H1 (cell line): ENCODE data around the gene HLA-DRB1. TPM values are rescaled to one million over a fixed set of nuclear protein-coding genes. Genes with fewer than 3 reads are reported as not detected.

Source experiments
- CTCF ChIA-PET: fragments of 300-600 bp; sonication (Branson Sonifier 250); formaldehyde crosslinking; loops from one replicate; lab custom pipeline; 2021; ENCODE audit not compliant: partially characterized antibody; lab: Charles Lee
- POLR2A ChIA-PET: fragments of 300-600 bp; sonication (Branson Sonifier 250); formaldehyde crosslinking; loops from one replicate; lab custom pipeline; 2021; ENCODE audit warnings: inconsistent platforms; ENCODE audit not compliant: partially characterized antibody; lab: Charles Lee
- DNase-seq, 2 experiments: peaks; one replicate each; pipeline versions ENCODE4 v3.0.0 to v3.0.0-alpha.2; 2010 to 2022; ENCODE audit warnings: low spot score in 2 of 2, low read depth in 1 of 2, mixed read lengths in 1 of 2
- FAIRE-seq: peaks from 2 replicates; lab custom pipeline; 2011; peaks lifted over from hg19 to GRCh38; lab: Jason Lieb, UNC
- H2AFZ ChIP-seq: 2 replicates; pipeline ENCODE4 v1.8.1; 2012; ENCODE audit warnings: low read length, inconsistent platforms
- H2AK5ac ChIP-seq: 2 replicates; pipeline ENCODE4 v1.6.1; 2013; ENCODE audit warnings: low read depth, low read length
- H2BK120ac ChIP-seq: replicated peaks from 2 replicates; pipeline ENCODE3; 2013; ENCODE audit warnings: low read depth, low read length, inconsistent platforms
- H2BK12ac ChIP-seq: 2 replicates; pipeline ENCODE4 v1.6.1; 2013; ENCODE audit warnings: low read depth, low read length
- H2BK15ac ChIP-seq: 2 replicates; pipeline ENCODE4 v1.6.1; 2013; ENCODE audit warnings: low read length
- H2BK20ac ChIP-seq: 2 replicates; pipeline ENCODE4 v1.6.1; 2013; ENCODE audit warnings: low read length
- H2BK5ac ChIP-seq: 2 replicates; pipeline ENCODE4 v1.6.1; 2013; ENCODE audit warnings: low read depth, low read length
- H3K14ac ChIP-seq: 2 replicates; pipeline ENCODE4 v1.6.1; 2013; ENCODE audit warnings: inconsistent platforms; ENCODE audit not compliant: insufficient read length
- H3K18ac ChIP-seq: 2 replicates; pipeline ENCODE4 v1.6.1; 2013; ENCODE audit warnings: low read length; ENCODE audit errors: extremely low read depth
- H3K23ac ChIP-seq: 2 replicates; pipeline ENCODE4 v1.6.1; 2013; ENCODE audit warnings: inconsistent platforms; ENCODE audit not compliant: insufficient read length
- H3K23me2 ChIP-seq: 2 replicates; pipeline ENCODE4 v1.6.1; 2013; ENCODE audit warnings: low read depth, low read length
- H3K27ac ChIP-seq: 2 replicates; pipeline ENCODE4 v1.6.1; 2011; ENCODE audit warnings: low read depth, low read length, inconsistent platforms
- H3K27me3 ChIP-seq, 4 experiments: replicated peaks in 1 of 4; 1 replicate in 1 of 4; 2 replicates in 3 of 4; pipeline versions ENCODE4 v1.6.1 to v1.8.1; 2011 to 2013; ENCODE audit warnings: low read length in 3 of 4, mild to moderate bottlenecking in 3 of 4, inconsistent platforms in 2 of 4, mixed read lengths in 2 of 4, moderate library complexity in 1 of 4; ENCODE audit not compliant: control insufficient read depth in 3 of 4, insufficient read depth in 3 of 4; ENCODE audit errors: extremely low read depth in 1 of 4
- H3K36me3 ChIP-seq, 4 experiments: 2 replicates each; pipeline versions ENCODE4 v1.6.1 to v1.8.1; 2011 to 2013; ENCODE audit warnings: mild to moderate bottlenecking in 4 of 4, low read length in 3 of 4, moderate library complexity in 2 of 4, control low read depth in 1 of 4, inconsistent platforms in 1 of 4; ENCODE audit not compliant: insufficient read depth in 4 of 4, control insufficient read depth in 2 of 4
- H3K4ac ChIP-seq: replicated peaks from 2 replicates; pipeline ENCODE3; 2013; ENCODE audit warnings: low read length, low read depth, mixed read lengths, inconsistent platforms; ENCODE audit not compliant: insufficient read length
- H3K4me1 ChIP-seq, 4 experiments: replicated peaks in 1 of 4; 1 replicate in 1 of 4; 2 replicates in 3 of 4; pipeline versions ENCODE4 v1.6.1 to v1.8.1; 2011 to 2013; ENCODE audit warnings: low read length in 3 of 4, inconsistent platforms in 2 of 4, mixed read lengths in 1 of 4; ENCODE audit not compliant: insufficient read depth in 4 of 4, control insufficient read depth in 3 of 4
- H3K4me2 ChIP-seq, 2 experiments: 2 replicates each; pipeline versions ENCODE4 v1.6.1 to v1.8.1; 2011 to 2013; ENCODE audit warnings: low read depth in 2 of 2, low read length in 2 of 2, control low read depth in 1 of 2, inconsistent platforms in 1 of 2, mild to moderate bottlenecking in 1 of 2; ENCODE audit not compliant: insufficient read depth in 1 of 2
- H3K4me3 ChIP-seq, 4 experiments: fragments of 200-600, 300-600 bp in 1 of 4; sonication (generic), shearing (Covaris generic), sonication (Bioruptor Twin) in 1 of 4; 2 replicates each; pipeline versions ENCODE4 v1.5.1 to v1.8.1; 2011 to 2016; ENCODE audit warnings: low read length in 4 of 4, low read depth in 3 of 4, control low read depth in 2 of 4, inconsistent platforms in 2 of 4, mild to moderate bottlenecking in 2 of 4, mixed read lengths in 1 of 4, moderate library complexity in 1 of 4; ENCODE audit not compliant: insufficient read depth in 2 of 4; ENCODE audit errors: extremely low read depth in 1 of 4
- H3K56ac ChIP-seq: replicated peaks from 2 replicates; pipeline ENCODE3; 2013; ENCODE audit warnings: low read depth, mild to moderate bottlenecking, mixed read lengths, low read length, inconsistent platforms; ENCODE audit not compliant: insufficient read length
- H3K79me1 ChIP-seq: 2 replicates; pipeline ENCODE4 v1.6.1; 2013; ENCODE audit warnings: low read depth, low read length, control low read depth
- H3K79me2 ChIP-seq, 2 experiments: 2 replicates each; pipeline versions ENCODE4 v1.6.1 to v1.8.1; 2012 to 2013; ENCODE audit warnings: low read length in 2 of 2, mild to moderate bottlenecking in 2 of 2, inconsistent platforms in 1 of 2; ENCODE audit not compliant: insufficient read depth in 2 of 2, control insufficient read depth in 1 of 2
- H3K9ac ChIP-seq, 4 experiments: replicated peaks in 1 of 4; 1 replicate in 1 of 4; 2 replicates in 3 of 4; pipeline versions ENCODE4 v1.6.1 to v1.8.1; 2011 to 2013; ENCODE audit warnings: low read depth in 3 of 4, low read length in 3 of 4, control low read depth in 2 of 4, mild to moderate bottlenecking in 2 of 4, moderate library complexity in 2 of 4, inconsistent platforms in 1 of 4; ENCODE audit errors: extremely low read depth in 1 of 4
- H3K9me3 ChIP-seq, 2 experiments: 2 replicates each; pipeline versions ENCODE4 v1.6.1 to v1.8.1; 2012 to 2013; ENCODE audit warnings: mild to moderate bottlenecking in 2 of 2, moderate library complexity in 2 of 2, control low read depth in 1 of 2, inconsistent platforms in 1 of 2, low read depth in 1 of 2, low read length in 1 of 2, mixed read lengths in 1 of 2; ENCODE audit not compliant: insufficient read depth in 2 of 2
- H4K20me1 ChIP-seq, 2 experiments: replicated peaks in 1 of 2; 2 replicates each; pipeline versions ENCODE3 to v1.8.1; 2011 to 2013; ENCODE audit warnings: inconsistent platforms in 2 of 2, low read length in 2 of 2, mild to moderate bottlenecking in 1 of 2; ENCODE audit not compliant: insufficient read depth in 2 of 2, control insufficient read depth in 1 of 2
- H4K5ac ChIP-seq: 2 replicates; pipeline ENCODE4 v1.6.1; 2013; ENCODE audit warnings: low read length, low read depth, mixed read lengths, inconsistent platforms; ENCODE audit not compliant: insufficient read length
- H4K8ac ChIP-seq: 2 replicates; pipeline ENCODE4 v1.8.0; 2013; ENCODE audit warnings: mild to moderate bottlenecking, moderate library complexity, low read length, inconsistent platforms; ENCODE audit not compliant: insufficient read depth; ENCODE audit errors: extremely low read depth
- H4K91ac ChIP-seq: replicated peaks from 2 replicates; pipeline ENCODE3; 2013; ENCODE audit warnings: low read length, mixed read lengths, inconsistent platforms; ENCODE audit not compliant: insufficient read length
- ATF3 ChIP-seq: IDR thresholded peaks from 2 replicates; pipeline ENCODE4 v1.6.1; 2011; ENCODE audit warnings: low read depth, mild to moderate bottlenecking, low read length; ENCODE audit not compliant: insufficient read depth
- GABPA ChIP-seq: IDR thresholded peaks from 2 replicates; pipeline ENCODE4 v1.6.1; 2011; ENCODE audit warnings: mild to moderate bottlenecking, low read length, moderate library complexity, borderline replicate concordance; ENCODE audit not compliant: insufficient read depth
- JUN ChIP-seq: IDR thresholded peaks from 2 replicates; pipeline ENCODE4 v1.6.1; 2011; ENCODE audit warnings: low read depth, mild to moderate bottlenecking, improper control_type of control experiment, low read length
- KDM1A ChIP-seq: fragments of 200-600, 300-600 bp; sonication (generic); IDR thresholded peaks from 2 replicates; pipeline ENCODE4 v1.7.1; 2016; ENCODE audit warnings: mild to moderate bottlenecking, low read length, borderline replicate concordance
- RAD21 ChIP-seq, 2 experiments: IDR thresholded peaks in 1 of 2; conservative IDR thresholded peaks in 1 of 2; 2 replicates each; pipeline ENCODE4 v1.6.1; 2011; ENCODE audit warnings: low read depth in 2 of 2, low read length in 2 of 2, improper control_type of control experiment in 1 of 2, inconsistent platforms in 1 of 2, mild to moderate bottlenecking in 1 of 2, moderate library complexity in 1 of 2
- RBBP5 ChIP-seq: IDR thresholded peaks from 2 replicates; pipeline ENCODE4 v1.7.1; 2012; ENCODE audit warnings: low read depth, mild to moderate bottlenecking, inconsistent platforms, low read length, moderate library complexity, borderline replicate concordance
- SAP30 ChIP-seq: fragments of 300-600 bp; sonication (generic); IDR thresholded peaks from 2 replicates; pipeline ENCODE4 v1.7.1; 2012; ENCODE audit warnings: low read length, moderate library complexity, mild to moderate bottlenecking, inconsistent platforms; ENCODE audit not compliant: insufficient read depth, insufficient replicate concordance
- SRF ChIP-seq: IDR thresholded peaks from 2 replicates; pipeline ENCODE4 v1.6.1; 2011; ENCODE audit warnings: mild to moderate bottlenecking, low read depth, low read length, moderate library complexity
- TEAD4 ChIP-seq: IDR thresholded peaks from 2 replicates; pipeline ENCODE4 v1.6.1; 2012; ENCODE audit warnings: low read depth, low read length, inconsistent platforms, mixed read lengths
- WGBS, 2 experiments: shearing (Covaris generic) in 1 of 2; methylation state at CpG; one replicate each; pipeline versions ENCODE4 v1.1.6 to v1.1.7; 2013 to 2015; ENCODE audit warnings: low lambda C conversion rate in 2 of 2, mixed read lengths in 2 of 2, inconsistent platforms in 1 of 2, low coverage in 1 of 2, missing lambda C conversion rate in 1 of 2; ENCODE audit not compliant: insufficient replicate concordance in 2 of 2, insufficient coverage in 1 of 2, insufficient read length in 1 of 2; ENCODE audit errors: extremely low coverage in 1 of 2, missing lambda C conversion rate in 1 of 2; 5-methylcytosine and 5-hydroxymethylcytosine counted together
- polyA plus RNA-seq, 7 experiments: library from polyadenylated mRNA; depleted of rRNA in 3 of 7; stranded (reverse) in 5 of 7; unstranded in 2 of 7; fragments of >200 nt in 5 of 7; fragments of 200-250 nt in 2 of 7; gene quantifications; 1 replicate in 5 of 7; 2 replicates in 1 of 7; 4 replicates in 1 of 7; pipeline versions ENCODE4 v1.2.1 to v1.2.3, GENCODE V29; 2011 to 2013; ENCODE audit warnings: missing spikeins in 2 of 7, mixed read lengths in 2 of 7
- total RNA-seq: library from RNA; stranded (reverse); fragmentation: NEBNext Ultra II Directional; extraction: Animal tissue kit (Norgen Biotek cat#: 25700); gene quantifications from 2 replicates; pipeline ENCODE4 v1.2.1, GENCODE V29; 2021

The HLA-DRB1 gene
- total and polyA plus RNA-seq, 2 of the 8 experiments (the other 6 are each of a cell fraction or from before 2014, with no cell fraction given), result 6.7 to 7.5 TPM

- H3K18ac ChIP-seq, result no peak overlapping the region
- TF ChIP-seq TEAD4 (no peak), ATF3 (no peak), RAD21 (IDR thresholded peaks at IDR 0.05 in 1 of 2, conservative IDR thresholded peaks at IDR 0.05 in 1 of 2; ENCODE audit: low read depth in 2 of 2, low read length in 2 of 2) (no peak), KDM1A (no peak), JUN (no peak), SAP30 (no peak), SRF (no peak), RBBP5 (no peak), GABPA (no peak)
- TF ChIP-seq, all 59 proteins: peak for 0
- Histone ChIP-seq H3K23me2 (no peaks in the 10 kb centered on the region), H3K14ac (no peak overlapping the region), H3K9ac (no peak overlapping the region), H2BK15ac (no peak overlapping the region), H2BK5ac (no peak overlapping the region), H2BK20ac (no peak overlapping the region), H3K4me2 (no peak overlapping the region), H3K56ac (no peak overlapping the region), H3K27ac (no peak overlapping the region), H3K79me2 (no peaks in the 10 kb centered on the region), H4K5ac (no peak overlapping the region), H3K4ac (no peak overlapping the region), H2BK12ac (no peak overlapping the region), H4K91ac (no peak overlapping the region), H3K4me1 (no peaks in the 10 kb centered on the region; a peak in 1 of 7 replicates), H3K27me3 (no peaks in the 10 kb centered on the region), H3K36me3 (no peaks in the 10 kb centered on the region), H2AK5ac (no peak overlapping the region), H2AFZ (0 out of 2 replicates have a peak overlapping the region, but pooled peaks have one; percentile 12), H3K4me3 (no peak overlapping the region), H4K8ac (no peak overlapping the region), H4K20me1 (no peaks in the 10 kb centered on the region), H3K9me3 (no peaks in the 10 kb centered on the region), H3K79me1 (no peaks in the 10 kb centered on the region), H3K23ac (no peak overlapping the region), H2BK120ac (no peak overlapping the region)
- no peak for FAIRE-seq
- no peak for DNase-seq
- 64% methylated on average over 1 of the region's 1 CpG; no CpG with 5 or more reads in 1 of the 2 experiments for WGBS, 2 experiments
- CTCF ChIA-PET, result interaction anchor here (0.6 to 1.3 kb wide), 2 partner anchors 155 to 171 kb away, joined by 3 to 5 read pairs; no protein-coding TSS in a partner anchor
- POLR2A ChIA-PET, result no interaction called here
These were observed 24.9 kb upstream of the HLA-DRB1 start for GRCh38 chr6:32614366-32615081.
